HG02970 (cell line): ENCODE results near the gene JPH4.
"Not testable (repeated sequence)": the region's sequence is repeated elsewhere in the genome, so short reads cannot be mapped to it uniquely, and the experiment has no call there.

Experiments
- ATAC-seq: cut with Tn5 transposase; IDR thresholded peaks from one replicate; pipeline ENCODE4 v1.9.1; 2021; ENCODE audit warnings: mild to moderate bottlenecking, moderate library complexity, moderate number of reproducible peaks; ENCODE audit not compliant: unreplicated experiment, low FRiP score

Gene JPH4

DNA sequence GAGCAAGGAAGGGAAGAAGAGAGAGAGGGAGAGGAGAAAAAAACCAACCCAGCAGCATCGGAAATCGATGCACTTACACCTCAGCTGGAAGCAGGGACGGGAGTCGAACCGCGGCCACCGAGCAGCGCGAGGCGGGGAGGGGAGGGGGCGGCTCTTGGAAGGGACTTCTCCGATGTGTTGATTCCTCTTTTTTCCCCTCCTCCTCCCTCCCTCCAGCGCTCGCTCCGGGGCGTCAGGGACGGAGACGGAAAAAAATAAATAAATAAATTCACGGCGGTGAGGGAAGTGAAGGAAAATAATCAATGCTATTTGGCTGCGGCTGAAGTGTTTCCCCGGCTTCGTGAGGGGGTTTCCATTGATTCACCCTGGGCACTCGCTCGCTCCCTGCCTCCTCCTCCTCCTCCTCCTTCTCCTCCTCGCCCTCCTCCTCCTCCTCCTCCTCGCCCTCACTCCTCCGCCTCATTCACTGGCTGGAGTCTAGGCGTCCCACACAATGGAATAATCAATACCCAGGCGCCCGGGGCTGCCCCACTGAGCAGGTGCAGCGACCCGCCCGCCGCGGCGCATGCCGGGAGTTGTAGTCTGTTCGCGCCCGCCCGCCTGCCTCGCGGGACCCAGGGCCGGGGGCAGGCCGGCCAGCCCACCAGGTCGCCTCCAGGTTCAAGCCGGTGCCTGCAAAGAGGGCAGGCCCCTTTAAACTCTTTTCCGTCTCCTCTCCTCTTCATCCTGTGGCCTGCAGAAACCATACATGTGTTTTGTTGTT is 27.1 kb downstream of the JPH4 start, which contains the start of gene ZFHX2:
ZFHX2 (minus strand) TSS at position 500 of the 763 bp plus-strand sequence. CDS start 16,440 bp downstream, outside the sequence.
- ATAC-seq: peak; percentile 45

GRCh38 chr14:23550812-23551265 is 27.8 kb downstream of the JPH4 start:
- ATAC-seq: no peak

DNA sequence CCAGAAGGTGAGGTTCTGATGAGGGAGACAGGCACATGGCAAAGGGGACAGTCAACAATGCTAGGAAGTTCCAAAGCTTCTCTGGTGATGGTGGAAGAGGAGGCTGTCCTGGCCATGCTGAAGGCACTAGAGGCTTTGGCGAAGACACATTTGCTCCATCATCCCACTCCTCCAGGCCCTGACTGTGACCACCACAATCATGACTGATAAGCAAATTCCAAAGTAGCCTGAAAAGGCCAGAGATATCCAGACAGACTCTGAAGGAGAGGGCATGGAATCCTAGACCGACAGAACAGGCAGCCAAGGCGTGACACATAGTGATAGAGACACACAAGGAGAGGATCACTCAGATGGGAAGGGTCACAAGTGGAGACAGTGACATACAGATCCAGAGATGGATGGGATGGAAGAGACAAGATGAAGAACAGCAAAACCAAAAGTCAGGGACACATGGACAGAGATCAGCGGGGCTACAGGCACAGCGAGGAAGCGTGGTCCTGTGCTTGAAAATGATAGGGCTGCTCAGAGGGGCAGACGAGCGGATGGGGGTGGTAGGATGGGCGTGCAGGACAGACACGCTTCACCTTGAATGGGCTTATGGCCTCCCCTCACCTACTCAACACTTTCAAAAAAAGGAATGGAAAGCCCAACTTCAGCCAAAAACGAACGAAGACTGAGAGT is 28.3 kb downstream of the JPH4 start:
- ATAC-seq: no peak

- ATAC-seq: no peak
Measured at GRCh38 chr14:23548351-23549318, 30.0 kb downstream of the JPH4 start.

- no peak for ATAC-seq
Measured at GRCh38 chr14:23547924-23548323, 30.7 kb downstream of the JPH4 start.

DNA sequence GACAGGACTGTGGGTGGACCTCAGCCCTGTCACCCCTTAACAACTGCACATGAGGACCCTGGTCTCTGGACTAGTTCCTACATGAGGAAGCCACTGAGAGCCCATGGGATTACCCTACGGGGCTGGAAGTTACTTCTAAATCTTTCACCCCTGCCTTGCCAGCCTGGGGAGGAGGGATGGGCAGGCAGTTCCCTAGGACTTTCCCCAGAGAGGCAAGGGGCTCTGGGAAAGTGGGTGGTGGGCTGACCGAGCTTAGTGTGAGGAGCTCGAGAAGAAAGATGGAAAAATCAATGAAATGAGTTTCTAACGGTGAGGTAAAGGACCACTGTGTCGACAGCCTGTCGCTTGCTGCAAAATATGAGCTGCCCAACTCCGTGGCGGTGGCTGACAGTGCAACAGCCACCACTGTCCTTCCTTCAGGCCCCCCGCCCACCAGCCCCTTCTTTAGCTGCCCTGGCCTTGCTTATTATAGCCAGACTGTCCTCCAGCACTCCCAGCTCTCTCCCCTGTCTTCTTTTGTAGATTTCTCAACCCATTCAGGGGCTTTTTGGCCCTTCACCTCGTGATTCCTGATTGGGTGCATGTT is 32.0 kb downstream of the JPH4 start:
- no peak for ATAC-seq

DNA sequence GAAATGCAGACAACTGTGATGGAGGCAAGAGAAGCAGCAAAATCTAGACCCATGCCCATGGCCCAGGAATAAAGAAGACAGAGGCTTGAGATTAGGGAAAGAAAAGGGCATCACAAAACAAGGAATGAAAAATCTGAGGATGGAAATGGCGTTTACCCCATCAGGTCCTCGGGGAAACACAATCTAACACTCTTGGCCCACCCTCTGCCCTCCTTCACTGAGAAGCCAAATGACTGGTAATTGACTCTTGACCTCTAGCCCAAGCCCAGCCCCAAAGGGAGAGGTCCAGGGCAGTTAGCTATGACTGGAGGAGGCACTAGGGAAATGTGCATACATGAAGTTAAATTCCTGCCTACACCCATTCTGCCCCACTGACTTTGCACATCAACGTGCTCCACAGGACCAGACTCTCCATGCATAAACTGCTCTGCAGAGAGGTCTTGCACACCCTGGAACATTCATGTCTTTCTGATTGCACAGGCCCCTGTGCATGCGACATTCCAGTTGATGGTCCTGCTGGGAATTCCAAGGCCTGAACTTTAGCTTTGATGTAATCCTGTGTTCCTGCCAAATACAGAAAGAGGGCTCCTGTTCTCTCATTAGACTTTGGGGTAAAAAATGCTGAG is 32.7 kb downstream of the JPH4 start:
- ATAC-seq: no peak

- ATAC-seq: no peak
Measured at GRCh38 chr14:23544511-23545447, 33.8 kb downstream of the JPH4 start.

DNA sequence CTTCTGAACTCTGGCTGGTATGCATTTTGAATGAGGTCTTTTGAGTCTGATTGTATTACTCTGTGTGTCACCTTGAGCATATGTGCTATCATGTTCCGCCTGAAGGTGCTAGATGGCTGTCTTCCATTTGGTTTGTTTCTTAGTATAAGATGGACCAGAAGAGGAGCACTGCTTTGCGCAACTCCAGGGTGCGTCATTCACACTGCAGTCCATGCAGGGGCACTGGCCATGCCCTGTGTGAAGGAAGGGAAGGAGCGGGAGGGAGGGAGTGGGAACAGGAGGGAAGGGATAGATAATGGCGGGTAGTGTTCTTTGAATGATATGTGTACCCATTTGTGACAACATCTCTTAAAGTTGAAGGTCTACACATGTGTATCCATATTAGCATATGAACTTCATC is 35.2 kb downstream of the JPH4 start:
- ATAC-seq: no peak

- ATAC-seq: no peak
Measured at GRCh38 chr14:23542261-23542660, 36.3 kb downstream of the JPH4 start.

DNA sequence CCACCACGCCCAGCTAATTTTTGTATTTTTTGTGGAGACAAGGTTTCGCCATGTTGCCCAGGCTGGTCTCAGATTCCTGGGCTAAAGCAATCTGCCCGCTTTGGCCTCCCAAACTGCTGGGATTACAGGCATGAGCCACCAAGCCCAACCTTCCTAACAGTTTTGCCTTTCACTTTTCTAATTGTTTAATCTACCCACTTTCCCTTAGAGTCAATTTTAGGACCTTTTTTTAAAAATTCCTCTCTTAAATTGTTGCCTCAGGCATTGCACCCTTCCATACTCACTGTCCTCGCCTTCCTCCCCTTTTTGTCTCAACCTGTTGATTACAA is 38.5 kb downstream of the JPH4 start:
- no peak for ATAC-seq

- ATAC-seq: no peak
Measured at GRCh38 chr14:23539248-23540140, 39.1 kb downstream of the JPH4 start.

DNA sequence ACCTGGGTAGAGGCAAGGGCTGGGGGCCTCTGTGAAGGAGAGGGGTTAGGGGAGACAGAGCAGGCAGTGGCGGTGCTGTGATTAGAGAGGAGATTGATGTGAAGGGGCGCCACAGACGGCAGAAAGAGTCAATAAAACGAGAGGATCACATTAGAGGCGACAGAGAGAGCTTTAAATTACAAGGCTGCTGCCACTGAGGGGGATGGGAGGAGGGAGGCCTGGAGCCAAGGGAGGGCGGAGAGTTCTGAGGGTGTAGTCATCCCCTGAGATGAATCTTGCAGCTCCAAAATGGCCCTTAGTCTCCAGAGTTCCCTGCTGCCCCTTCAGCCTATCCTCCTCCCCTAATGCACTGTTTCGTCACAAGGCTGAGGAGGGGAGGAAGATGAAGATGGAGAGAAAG is 39.8 kb downstream of the JPH4 start:
- no peak for ATAC-seq

DNA sequence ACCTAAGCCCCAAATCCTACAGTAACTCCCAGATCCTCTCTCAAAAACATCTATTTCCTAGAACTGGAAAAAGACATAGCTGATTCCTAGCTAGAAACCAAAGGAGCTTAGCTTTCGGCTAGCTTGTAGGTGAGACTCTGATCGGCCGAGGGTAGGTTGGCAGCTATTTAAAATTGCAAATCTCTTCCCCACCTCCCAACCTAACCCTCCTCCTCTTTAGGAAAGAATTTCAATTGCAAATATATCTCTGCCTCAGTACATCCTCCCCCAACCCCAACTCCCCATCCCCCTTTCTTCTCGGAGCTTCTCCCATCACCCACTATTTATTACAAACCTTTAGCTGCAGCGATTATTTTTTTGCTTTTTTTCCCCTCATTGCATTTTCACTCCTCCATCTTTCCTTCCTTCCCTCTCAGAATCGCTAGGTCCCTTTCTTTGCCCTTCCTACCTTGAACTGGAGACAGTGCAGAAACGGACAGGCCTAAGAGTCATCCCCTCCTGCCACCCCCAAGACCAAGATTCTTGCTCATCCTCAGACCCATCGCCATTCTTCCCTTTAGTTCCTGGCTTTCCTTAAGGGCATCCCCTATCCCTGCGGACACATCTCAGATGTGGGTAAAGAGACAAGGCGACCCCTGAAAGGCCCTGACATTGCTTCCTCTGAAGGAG is 40.4 kb downstream of the JPH4 start:
- ATAC-seq: no peak

DNA sequence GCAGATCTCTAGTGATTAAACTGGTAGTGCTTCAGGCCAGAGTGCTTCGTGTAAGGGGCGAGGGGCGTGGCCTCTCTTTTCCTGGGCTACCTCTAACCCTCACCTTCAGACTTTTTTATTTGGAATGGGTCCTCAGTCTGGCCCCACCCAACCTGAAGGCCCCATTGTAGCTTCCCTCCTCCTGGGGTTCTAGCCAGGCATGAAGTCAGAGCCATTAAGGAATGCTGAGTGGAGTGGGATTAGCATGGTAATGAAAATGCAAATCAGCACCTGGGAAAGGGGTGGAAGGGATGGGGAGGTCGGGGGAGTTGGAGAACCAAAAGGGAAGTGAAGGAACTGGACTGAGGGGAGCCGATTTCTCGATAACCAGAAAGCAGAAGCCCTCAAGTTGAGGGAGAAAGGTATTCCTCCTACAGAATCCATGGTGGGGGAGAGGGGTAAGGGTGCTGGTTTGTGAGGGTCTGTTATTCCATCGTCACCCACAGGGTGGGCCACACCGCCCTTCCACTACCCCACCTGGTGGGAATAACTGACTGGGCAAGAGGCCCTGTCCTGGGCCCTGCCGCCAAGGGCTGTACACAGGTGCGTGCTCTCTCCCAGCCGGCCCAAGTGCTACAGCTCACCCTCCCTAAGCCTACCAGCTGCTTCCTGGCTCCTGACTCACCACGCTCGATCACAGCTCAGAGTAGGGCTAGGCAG is 41.1 kb downstream of the JPH4 start:
- ATAC-seq: no peak

DNA sequence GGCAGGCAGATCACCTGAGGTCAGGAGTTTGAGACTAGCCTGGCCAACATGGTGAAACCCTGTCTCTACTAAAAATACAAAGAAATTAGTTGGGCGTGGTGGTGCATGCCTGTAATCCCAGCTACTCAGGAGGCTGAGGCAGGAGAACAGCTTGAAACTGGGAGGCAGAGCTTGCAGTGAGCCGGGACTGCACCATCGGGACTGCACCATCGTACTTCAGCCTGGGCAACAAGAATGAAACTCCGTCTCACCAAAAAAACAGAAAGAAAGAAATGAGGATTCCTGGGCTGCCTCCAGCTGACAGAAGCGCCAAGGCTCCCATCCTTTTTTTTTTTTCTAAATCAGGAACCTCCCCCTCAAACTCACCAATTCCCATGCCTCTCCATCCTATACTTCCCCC is 41.7 kb downstream of the JPH4 start:
- not testable (repeated sequence) for ATAC-seq

DNA sequence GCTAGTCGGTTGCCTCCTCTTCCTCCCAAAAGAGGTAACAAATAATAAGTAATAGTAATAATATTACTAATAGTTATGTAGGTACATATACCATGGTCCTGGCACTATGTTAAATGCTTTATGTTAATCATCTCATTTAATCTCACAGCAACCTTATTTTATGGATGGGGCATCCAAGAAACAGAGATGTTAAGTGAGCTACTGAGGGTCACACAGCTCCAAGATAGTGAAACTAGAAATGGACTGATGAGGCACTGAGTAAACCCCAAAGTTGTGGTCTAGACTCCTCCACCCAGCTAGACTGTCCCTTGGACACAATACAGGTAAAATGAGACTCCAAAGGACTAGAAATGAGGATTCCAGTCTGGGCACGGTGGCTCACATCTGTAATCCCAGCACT is 42.1 kb downstream of the JPH4 start:
- no peak for ATAC-seq
